Measurements from ENCODE around the gene STIMATE. TPM values are rescaled to one million over a fixed set of nuclear protein-coding genes. Genes with fewer than 3 reads are reported as not detected.

Gene STIMATE
- total and polyA plus RNA-seq, 4 donors = 14.0 to 24.4 (median 20.9) TPM

DNA sequence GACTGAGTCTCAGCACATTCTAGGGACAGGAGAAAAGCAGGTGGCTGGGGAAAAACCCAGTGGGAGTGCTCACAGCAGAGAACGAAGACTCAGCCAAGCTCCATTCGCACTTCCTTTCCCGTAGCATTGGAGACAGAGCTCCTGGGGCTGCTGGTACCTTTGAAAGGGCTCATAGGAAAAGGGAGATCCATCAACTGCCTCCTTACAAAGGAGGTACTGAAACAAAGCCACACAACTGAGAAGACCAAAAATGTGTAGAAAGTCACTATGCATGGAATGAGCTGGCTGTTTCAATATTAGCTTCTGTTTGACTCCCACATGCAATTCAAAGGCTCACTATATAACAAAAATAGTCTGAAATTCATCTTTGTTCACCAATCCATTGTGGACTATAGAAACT, 16.9 kb downstream of the STIMATE start (continued):
- no peak for TF ChIP-seq NR2F2 (IDR thresholded peaks at IDR 0.05)
- TF ChIP-seq GABPA (IDR thresholded peaks at IDR 0.05 in 1 of 2, conservative IDR thresholded peaks at IDR 0.05 in 1 of 2) = no peak

DNA sequence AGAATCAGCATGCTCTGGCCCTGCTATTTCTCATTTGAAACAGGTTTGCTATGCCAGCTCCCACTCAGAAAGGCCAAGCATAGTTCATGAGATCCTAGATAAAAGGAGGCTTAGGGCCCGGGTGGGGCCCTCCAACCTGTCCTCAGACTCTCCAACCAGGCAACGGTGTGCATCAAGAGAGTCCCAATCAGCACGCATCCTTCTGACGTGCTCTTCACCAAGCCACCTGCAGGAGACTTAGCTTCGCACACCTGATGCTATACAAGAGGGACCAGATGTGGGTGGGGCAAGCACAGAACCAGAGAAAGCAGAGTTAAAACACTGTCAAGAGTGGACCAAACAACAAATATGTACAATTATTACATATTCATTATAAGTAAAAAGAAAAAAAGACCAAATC, 17.3 kb downstream of the STIMATE start:
- no peaks in the 10 kb centered on the region for H3K9me3 ChIP-seq (ENCODE audit: control insufficient read depth in 4 of 4, low read length in 3 of 4)
- peaks cover 0 to 3% (median 1%) of the 10 kb centered on the region in 4 donors for H3K36me3 ChIP-seq (ENCODE audit: control insufficient read depth in 4 of 4, insufficient read depth in 3 of 4, low read depth in 1 of 4, low read length in 3 of 4)
- peaks cover 0 to 7% (median 1%) of the 10 kb centered on the region in 4 donors for H3K4me1 ChIP-seq (ENCODE audit: control insufficient read depth in 4 of 4, insufficient read depth in 4 of 4, low read length in 3 of 4)
- no peak for DNase-seq (ENCODE audit: low spot score)
- 99% methylated on average over 5 of the region's 5 CpGs for WGBS
- no peaks in the 10 kb centered on the region for H3K27me3 ChIP-seq (ENCODE audit: control insufficient read depth in 4 of 4, insufficient read depth in 4 of 4, low read length in 3 of 4)
- H3K27ac ChIP-seq (ENCODE audit: low read depth in 1 of 2, low read length in 2 of 2) = no peak overlapping the region
- no peak for TF ChIP-seq TAF1 (conservative IDR thresholded peaks at IDR 0.05)
- TF ChIP-seq, protein P1, sequence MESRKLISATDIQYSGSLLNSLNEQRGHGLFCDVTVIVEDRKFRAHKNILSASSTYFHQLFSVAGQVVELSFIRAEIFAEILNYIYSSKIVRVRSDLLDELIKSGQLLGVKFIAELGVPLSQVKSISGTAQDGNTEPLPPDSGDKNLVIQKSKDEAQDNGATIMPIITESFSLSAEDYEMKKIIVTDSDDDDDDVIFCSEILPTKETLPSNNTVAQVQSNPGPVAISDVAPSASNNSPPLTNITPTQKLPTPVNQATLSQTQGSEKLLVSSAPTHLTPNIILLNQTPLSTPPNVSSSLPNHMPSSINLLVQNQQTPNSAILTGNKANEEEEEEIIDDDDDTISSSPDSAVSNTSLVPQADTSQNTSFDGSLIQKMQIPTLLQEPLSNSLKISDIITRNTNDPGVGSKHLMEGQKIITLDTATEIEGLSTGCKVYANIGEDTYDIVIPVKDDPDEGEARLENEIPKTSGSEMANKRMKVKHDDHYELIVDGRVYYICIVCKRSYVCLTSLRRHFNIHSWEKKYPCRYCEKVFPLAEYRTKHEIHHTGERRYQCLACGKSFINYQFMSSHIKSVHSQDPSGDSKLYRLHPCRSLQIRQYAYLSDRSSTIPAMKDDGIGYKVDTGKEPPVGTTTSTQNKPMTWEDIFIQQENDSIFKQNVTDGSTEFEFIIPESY (IDR thresholded peaks at IDR 0.05) = no peak
- no peak for TF ChIP-seq FOXA1 (IDR thresholded peaks at IDR 0.05)
- TF ChIP-seq, protein P2, sequence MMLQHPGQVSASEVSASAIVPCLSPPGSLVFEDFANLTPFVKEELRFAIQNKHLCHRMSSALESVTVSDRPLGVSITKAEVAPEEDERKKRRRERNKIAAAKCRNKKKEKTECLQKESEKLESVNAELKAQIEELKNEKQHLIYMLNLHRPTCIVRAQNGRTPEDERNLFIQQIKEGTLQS (IDR thresholded peaks at IDR 0.05) = no peak
- TF ChIP-seq RXRA (IDR thresholded peaks at IDR 0.05) = no peak
- no peak for TF ChIP-seq NR2F2 (IDR thresholded peaks at IDR 0.05)
- TF ChIP-seq RAD21 (IDR thresholded peaks at IDR 0.05) = no peak
- no peak for TF ChIP-seq GABPA (IDR thresholded peaks at IDR 0.05 in 1 of 2, conservative IDR thresholded peaks at IDR 0.05 in 1 of 2)
- TF ChIP-seq FOXA2 (IDR thresholded peaks at IDR 0.05) = no peak
- TF ChIP-seq, protein P3, sequence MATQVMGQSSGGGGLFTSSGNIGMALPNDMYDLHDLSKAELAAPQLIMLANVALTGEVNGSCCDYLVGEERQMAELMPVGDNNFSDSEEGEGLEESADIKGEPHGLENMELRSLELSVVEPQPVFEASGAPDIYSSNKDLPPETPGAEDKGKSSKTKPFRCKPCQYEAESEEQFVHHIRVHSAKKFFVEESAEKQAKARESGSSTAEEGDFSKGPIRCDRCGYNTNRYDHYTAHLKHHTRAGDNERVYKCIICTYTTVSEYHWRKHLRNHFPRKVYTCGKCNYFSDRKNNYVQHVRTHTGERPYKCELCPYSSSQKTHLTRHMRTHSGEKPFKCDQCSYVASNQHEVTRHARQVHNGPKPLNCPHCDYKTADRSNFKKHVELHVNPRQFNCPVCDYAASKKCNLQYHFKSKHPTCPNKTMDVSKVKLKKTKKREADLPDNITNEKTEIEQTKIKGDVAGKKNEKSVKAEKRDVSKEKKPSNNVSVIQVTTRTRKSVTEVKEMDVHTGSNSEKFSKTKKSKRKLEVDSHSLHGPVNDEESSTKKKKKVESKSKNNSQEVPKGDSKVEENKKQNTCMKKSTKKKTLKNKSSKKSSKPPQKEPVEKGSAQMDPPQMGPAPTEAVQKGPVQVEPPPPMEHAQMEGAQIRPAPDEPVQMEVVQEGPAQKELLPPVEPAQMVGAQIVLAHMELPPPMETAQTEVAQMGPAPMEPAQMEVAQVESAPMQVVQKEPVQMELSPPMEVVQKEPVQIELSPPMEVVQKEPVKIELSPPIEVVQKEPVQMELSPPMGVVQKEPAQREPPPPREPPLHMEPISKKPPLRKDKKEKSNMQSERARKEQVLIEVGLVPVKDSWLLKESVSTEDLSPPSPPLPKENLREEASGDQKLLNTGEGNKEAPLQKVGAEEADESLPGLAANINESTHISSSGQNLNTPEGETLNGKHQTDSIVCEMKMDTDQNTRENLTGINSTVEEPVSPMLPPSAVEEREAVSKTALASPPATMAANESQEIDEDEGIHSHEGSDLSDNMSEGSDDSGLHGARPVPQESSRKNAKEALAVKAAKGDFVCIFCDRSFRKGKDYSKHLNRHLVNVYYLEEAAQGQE (IDR thresholded peaks at IDR 0.05) = no peak
- no peak for TF ChIP-seq SP1 (IDR thresholded peaks at IDR 0.05)
- TF ChIP-seq JUND (IDR thresholded peaks at IDR 0.05) = no peak
- TF ChIP-seq, protein P4, sequence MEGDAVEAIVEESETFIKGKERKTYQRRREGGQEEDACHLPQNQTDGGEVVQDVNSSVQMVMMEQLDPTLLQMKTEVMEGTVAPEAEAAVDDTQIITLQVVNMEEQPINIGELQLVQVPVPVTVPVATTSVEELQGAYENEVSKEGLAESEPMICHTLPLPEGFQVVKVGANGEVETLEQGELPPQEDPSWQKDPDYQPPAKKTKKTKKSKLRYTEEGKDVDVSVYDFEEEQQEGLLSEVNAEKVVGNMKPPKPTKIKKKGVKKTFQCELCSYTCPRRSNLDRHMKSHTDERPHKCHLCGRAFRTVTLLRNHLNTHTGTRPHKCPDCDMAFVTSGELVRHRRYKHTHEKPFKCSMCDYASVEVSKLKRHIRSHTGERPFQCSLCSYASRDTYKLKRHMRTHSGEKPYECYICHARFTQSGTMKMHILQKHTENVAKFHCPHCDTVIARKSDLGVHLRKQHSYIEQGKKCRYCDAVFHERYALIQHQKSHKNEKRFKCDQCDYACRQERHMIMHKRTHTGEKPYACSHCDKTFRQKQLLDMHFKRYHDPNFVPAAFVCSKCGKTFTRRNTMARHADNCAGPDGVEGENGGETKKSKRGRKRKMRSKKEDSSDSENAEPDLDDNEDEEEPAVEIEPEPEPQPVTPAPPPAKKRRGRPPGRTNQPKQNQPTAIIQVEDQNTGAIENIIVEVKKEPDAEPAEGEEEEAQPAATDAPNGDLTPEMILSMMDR (IDR thresholded peaks at IDR 0.05; ENCODE audit: low read depth, low read length, missing input control) = no peak
- TF ChIP-seq HNF4A (conservative IDR thresholded peaks at IDR 0.05) = no peak
- no peak for TF ChIP-seq EGR1 (IDR thresholded peaks at IDR 0.05; ENCODE audit: low read depth in 2 of 2)
- TF ChIP-seq HNF4G (IDR thresholded peaks at IDR 0.05) = no peak
- TF ChIP-seq YY1 (IDR thresholded peaks at IDR 0.05) = no peak
- TF ChIP-seq, protein P5, sequence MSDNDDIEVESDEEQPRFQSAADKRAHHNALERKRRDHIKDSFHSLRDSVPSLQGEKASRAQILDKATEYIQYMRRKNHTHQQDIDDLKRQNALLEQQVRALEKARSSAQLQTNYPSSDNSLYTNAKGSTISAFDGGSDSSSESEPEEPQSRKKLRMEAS (IDR thresholded peaks at IDR 0.05) = no peak
- H3K4me3 ChIP-seq (ENCODE audit: low read depth in 1 of 3, low read length in 3 of 3) = no peak overlapping the region
- no peak overlapping the region for H3K9ac ChIP-seq (ENCODE audit: low read depth in 1 of 2, low read length in 2 of 2)
